GM12874 (cell line): Measurements from ENCODE around the gene PSMB7.

Experiments used
- CTCF ChIP-seq: IDR thresholded peaks from 2 replicates; pipeline ENCODE4 v1.5.1; 2011; ENCODE audit warnings: low read depth, mild to moderate bottlenecking, control low read depth, low read length, moderate library complexity; ENCODE audit not compliant: insufficient read depth

Gene PSMB7

DNA sequence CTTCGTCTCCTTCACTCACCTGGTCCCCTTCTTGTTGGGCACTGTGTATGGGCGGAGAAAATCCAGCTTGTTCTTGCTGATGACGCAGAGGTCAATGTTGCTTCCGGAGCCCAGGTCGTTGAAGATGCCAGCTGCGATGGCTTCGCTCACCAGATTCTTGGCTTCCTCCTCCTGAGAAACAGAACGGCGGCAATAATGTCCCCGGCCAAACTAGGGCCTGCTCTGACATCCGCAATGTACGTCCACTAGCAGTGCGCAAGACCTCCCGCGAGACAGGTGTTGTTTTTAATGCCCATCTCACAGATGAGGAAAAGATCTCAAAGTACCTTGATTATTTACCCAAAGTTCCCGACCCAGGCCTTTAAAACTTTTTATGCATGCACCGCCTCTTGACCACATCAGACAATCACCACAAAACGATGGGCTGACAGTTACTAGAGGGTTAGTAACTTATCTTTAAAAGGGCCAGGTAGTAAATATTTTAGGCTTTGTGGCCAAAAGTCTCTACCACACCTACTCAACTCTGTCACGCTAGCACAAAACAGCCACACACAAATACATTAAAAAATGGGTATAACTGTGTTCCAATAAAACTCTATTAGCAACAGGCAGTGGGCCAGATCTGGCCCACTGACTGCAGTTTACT lies 58.4 kb downstream of the PSMB7 start:
- no peak for TF ChIP-seq CTCF

GRCh38 chr9:124355941-124356744 lies 59.1 kb downstream of the PSMB7 start:
- TF ChIP-seq CTCF: no peak

DNA sequence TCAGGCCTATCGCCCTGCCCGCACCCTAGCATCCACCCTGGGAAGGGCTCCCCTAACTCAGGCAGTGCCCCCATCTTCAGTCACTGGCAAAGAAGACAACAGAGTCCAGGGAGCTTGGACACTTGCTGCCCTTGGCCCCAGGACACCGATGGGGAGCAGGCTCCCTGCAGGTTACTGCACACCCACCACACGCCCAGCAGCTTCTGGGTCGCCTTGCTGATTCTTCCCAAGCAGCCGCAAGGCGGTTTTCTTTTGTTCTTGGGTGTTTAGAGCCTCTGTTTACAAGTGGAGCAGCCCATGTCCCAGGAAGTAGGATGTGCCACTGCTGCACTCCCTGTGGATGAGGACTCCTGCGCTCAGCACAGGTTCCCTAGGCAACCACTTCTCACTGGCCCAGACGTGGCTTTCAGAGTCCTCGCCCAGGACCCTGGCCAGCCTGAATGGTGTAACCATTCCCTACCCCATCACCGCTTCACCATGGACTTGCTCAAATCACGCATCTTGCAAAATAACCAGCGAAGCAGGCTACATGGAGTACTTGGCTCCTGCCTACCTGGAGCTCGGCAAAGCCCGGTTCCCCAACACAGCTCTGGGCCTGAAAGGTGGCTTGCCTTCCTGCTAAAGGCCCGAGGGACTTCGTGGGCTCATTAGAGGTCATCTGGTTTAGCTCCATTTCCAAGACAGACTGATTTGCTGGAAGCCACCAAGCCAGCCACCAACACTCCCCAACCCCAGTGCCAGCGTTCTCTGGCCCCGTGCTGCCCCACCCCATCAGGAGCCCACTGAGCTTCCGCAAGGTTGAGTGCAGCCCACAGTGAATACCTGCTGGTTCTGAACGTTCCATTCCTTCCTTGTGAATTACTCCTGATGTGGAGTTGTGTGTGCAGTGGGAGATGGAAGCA lies 60.0 kb downstream of the PSMB7 start:
- no peak for TF ChIP-seq CTCF

DNA sequence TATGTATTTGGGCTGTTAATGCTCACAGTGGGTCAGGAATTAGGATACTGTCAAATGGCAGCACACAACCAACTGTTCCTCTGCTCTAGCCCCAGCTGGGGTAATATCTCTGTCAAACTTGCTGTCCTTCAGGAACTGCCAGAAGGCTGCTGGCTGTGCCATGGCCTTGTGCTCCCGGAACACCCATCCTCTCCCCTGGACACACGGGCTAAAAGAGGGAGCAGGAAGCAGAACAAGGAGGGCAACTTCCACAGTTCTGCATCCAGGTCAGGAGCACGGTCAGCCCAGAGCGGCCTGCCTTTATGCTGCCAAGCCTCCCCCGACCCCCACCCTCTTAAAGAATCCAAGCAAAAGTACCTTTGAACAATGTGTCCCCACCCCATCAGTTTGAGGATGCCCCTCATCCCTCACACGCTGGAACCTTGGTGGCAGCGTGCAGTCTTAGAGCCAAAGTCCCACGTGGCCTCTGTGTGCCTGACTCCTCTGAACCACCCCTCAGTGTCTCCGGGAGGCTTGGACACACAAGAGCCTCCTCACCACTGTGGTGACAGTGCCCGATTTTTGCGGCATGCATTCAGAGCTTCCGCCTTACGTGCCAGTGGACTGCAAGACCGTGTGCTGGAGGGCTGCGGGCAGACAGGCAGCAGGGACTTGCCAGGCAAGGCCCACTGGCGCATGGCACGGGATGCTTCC lies 60.8 kb downstream of the PSMB7 start:
- no peak for TF ChIP-seq CTCF

DNA sequence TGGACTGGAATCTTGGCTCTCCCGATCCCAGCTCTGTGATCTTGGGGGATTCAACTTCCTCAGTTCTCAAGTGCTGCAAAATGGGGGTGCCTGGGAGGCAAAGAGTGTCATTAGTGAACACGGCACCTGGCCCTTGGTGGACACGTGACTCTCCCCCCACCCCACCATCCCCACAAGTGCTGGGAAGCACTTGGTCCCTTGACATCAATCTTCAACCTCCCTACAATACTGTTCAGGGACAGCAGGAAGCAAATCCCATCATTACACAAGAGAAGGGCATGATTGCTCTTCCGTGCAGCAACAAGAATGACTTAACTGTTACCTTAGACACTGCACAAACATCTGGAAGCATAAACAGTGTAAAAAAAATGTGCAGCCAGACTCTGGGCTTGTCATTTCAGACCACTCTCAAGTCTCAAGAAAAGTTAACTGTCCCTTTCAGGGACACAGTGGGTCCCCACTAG lies 61.4 kb downstream of the PSMB7 start:
- TF ChIP-seq CTCF: no peak

DNA sequence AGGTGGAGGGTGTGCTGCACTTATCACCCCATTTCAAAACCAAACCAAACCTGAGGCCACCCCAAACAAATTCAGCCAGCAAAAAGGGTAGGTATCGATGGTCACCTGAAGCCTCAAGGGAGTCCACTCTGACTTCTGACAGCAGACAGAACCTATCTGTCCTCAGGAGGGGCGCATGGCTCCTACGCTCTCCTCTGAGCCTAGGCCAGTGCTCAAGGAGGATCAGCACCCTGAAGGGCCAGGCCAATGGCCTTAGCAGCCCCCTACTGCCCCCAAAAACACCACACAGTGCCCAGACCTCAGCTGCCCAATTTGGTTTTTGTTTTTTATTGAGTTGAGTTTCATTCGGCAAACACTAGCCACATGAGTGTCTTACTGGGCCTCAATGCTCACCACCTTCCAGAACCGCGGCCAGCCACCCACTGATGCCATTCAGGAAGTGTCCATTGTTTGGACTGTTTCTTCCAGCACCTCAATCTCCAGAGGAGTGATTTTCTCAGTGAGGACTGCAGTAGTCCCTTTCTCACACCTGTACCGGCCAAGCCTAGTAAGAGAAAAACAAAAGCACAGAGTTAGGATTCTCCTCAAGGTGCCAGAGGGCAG lies 62.0 kb downstream of the PSMB7 start:
- TF ChIP-seq CTCF: no peak
